Dermis blood vessel endothelial cell (primary cell): ENCODE data around the gene TTC34. TPM values are rescaled to one million over a fixed set of nuclear protein-coding genes. Genes with fewer than 3 reads are reported as not detected.
"Not testable (repeated sequence)": the region's sequence is repeated elsewhere in the genome, so short reads cannot be mapped to it uniquely, and the experiment has no call there.

ENCODE experiments used
- DNase-seq: peaks from one replicate; pipeline ENCODE4 v3.0.0; 2010
- total RNA-seq: library from RNA; depleted of rRNA; stranded (reverse); fragments of >200 nt; gene quantifications from 2 replicates; pipeline ENCODE4 v1.2.3, GENCODE V29; 2014

TTC34 gene
- total RNA-seq, 1 donor from 2014 or later: under 0.01 TPM

GRCh38 chr1:2796890-2797740 is 4.4 kb downstream of the TTC34 start:
- DNase-seq: no peak

GRCh38 chr1:2795926-2796325 is 5.6 kb downstream of the TTC34 start:
- no peak for DNase-seq

GRCh38 chr1:2791027-2791760 is 10.3 kb downstream of the TTC34 start:
- no peak for DNase-seq

- no peak for DNase-seq
Observed at GRCh38 chr1:2789986-2790581, 11.4 kb downstream of the TTC34 start.

GRCh38 chr1:2789164-2789985 is 12.1 kb downstream of the TTC34 start:
- peak; percentile 4 for DNase-seq

GRCh38 chr1:2788506-2789163 is 12.9 kb downstream of the TTC34 start:
- DNase-seq: no peak

- no peak for DNase-seq
Observed at GRCh38 chr1:2787163-2787911, 14.2 kb downstream of the TTC34 start.

GRCh38 chr1:2786329-2787162 is 14.9 kb downstream of the TTC34 start:
- peak; percentile 58 for DNase-seq

GRCh38 chr1:2785631-2786328 is 15.7 kb downstream of the TTC34 start:
- DNase-seq: no peak

GRCh38 chr1:2784854-2785630 is 16.5 kb downstream of the TTC34 start:
- no peak for DNase-seq

- no peak for DNase-seq
Observed at GRCh38 chr1:2783435-2784397, 17.8 kb downstream of the TTC34 start.

GRCh38 chr1:2783069-2783434 is 18.4 kb downstream of the TTC34 start:
- DNase-seq: no peak

GRCh38 chr1:2781627-2782026 is 19.9 kb downstream of the TTC34 start:
- DNase-seq: no peak

- DNase-seq: no peak
Observed at GRCh38 chr1:2778220-2778592, 23.3 kb downstream of the TTC34 start.

- DNase-seq: no peak
Observed at GRCh38 chr1:2777424-2778219, 23.9 kb downstream of the TTC34 start.

- DNase-seq: not testable (repeated sequence)
Observed at GRCh38 chr1:2775333-2775732, 26.2 kb downstream of the TTC34 start.

GRCh38 chr1:2768052-2768451 is 33.4 kb downstream of the TTC34 start:
- not testable (repeated sequence) for DNase-seq
